Limb (tissue), 2 donors: ENCODE measurements around the gene KLHL40.
A peak's percentile ranks its signal among the peaks of the same experiment; 100 is the strongest.

Experiments used
- DNase-seq, 2 donors: peaks; one replicate each; pipeline ENCODE4 v3.0.0-alpha.2; 2016; ENCODE audit errors: extremely low spot score in 2 of 2

KLHL40 gene

GRCh38 chr3:42689421-42690014, 4.2 kb downstream of the KLHL40 start:
- no peak for DNase-seq

GRCh38 chr3:42690191-42690590, 4.9 kb downstream of the KLHL40 start:
- DNase-seq: no peak

- DNase-seq: no peak
These were observed 5.7 kb downstream of the KLHL40 start for GRCh38 chr3:42690766-42691680.

- peak in 1 of 2 donors; percentile 5 for DNase-seq
These were observed 6.7 kb downstream of the KLHL40 start for GRCh38 chr3:42691816-42692666.

- peak in 1 of 2 donors; percentile 9 for DNase-seq
These were observed 7.6 kb downstream of the KLHL40 start for GRCh38 chr3:42692667-42693529.

GRCh38 chr3:42693530-42693930, 8.2 kb downstream of the KLHL40 start:
- peak in 1 of 2 donors; percentile 9 for DNase-seq

GRCh38 chr3:42694366-42694765, 9.0 kb downstream of the KLHL40 start:
- DNase-seq: no peak

- DNase-seq: peak in 1 of 2 donors; percentile 16
These were observed 11.3 kb downstream of the KLHL40 start for GRCh38 chr3:42696356-42697288.

- DNase-seq: no peak
These were observed 12.1 kb downstream of the KLHL40 start for GRCh38 chr3:42697289-42698051.

- no peak for DNase-seq
These were observed 13.0 kb downstream of the KLHL40 start for GRCh38 chr3:42698216-42698910.

- peak in 1 of 2 donors; percentile 20 for DNase-seq
These were observed 13.5 kb downstream of the KLHL40 start for GRCh38 chr3:42698911-42699230.

- no peak for DNase-seq
These were observed 14.2 kb downstream of the KLHL40 start for GRCh38 chr3:42699511-42699971.

- DNase-seq: peak in 1 of 2 donors; percentile 24
These were observed 15.3 kb downstream of the KLHL40 start for GRCh38 chr3:42700366-42701288.

GRCh38 chr3:42701371-42702065, 16.2 kb downstream of the KLHL40 start:
- peak; percentile 10 to 72 for DNase-seq

GRCh38 chr3:42702066-42702951, 17.0 kb downstream of the KLHL40 start, which contains the start of gene HHATL:
TSS of gene HHATL (minus strand) at chr3:42702798. CDS start at chr3:42700826, 1,972 bp downstream.
- DNase-seq: peak in 1 of 2 donors; percentile 33
